ENCODE data around the gene DISP2.

DISP2 gene

GRCh38 chr15:40329804-40330203 is 28.2 kb upstream of the DISP2 start:
- no peak for DNase-seq

GRCh38 chr15:40330368-40330836 is 27.6 kb upstream of the DISP2 start:
- DNase-seq: peak; percentile 68

GRCh38 chr15:40331026-40331425 is 27.0 kb upstream of the DISP2 start:
- DNase-seq: no peak

GRCh38 chr15:40331637-40332036 is 26.4 kb upstream of the DISP2 start:
- DNase-seq: no peak

GRCh38 chr15:40332113-40332781 is 25.8 kb upstream of the DISP2 start:
- DNase-seq: no peak

GRCh38 chr15:40333922-40334492 is 24.0 kb upstream of the DISP2 start:
- DNase-seq: no peak

GRCh38 chr15:40334541-40334940 is 23.5 kb upstream of the DISP2 start:
- no peak for DNase-seq

- DNase-seq: no peak
These were observed 22.9 kb upstream of the DISP2 start for GRCh38 chr15:40334941-40335795.

GRCh38 chr15:40335938-40336743 is 21.9 kb upstream of the DISP2 start:
- peak; percentile 79 for DNase-seq

GRCh38 chr15:40336744-40337122 is 21.3 kb upstream of the DISP2 start:
- DNase-seq: no peak

- DNase-seq: no peak
These were observed 20.4 kb upstream of the DISP2 start for GRCh38 chr15:40337597-40337996.

GRCh38 chr15:40338041-40338657 is 19.9 kb upstream of the DISP2 start:
- DNase-seq: peak; percentile 72

- no peak for DNase-seq
These were observed 18.9 kb upstream of the DISP2 start for GRCh38 chr15:40338921-40339620.

GRCh38 chr15:40339621-40339945 is 18.4 kb upstream of the DISP2 start:
- DNase-seq: no peak

GRCh38 chr15:40340038-40340739 is 17.8 kb upstream of the DISP2 start:
- peak; percentile 10 for DNase-seq

GRCh38 chr15:40340740-40341400 is 17.1 kb upstream of the DISP2 start, which contains the start of gene CCDC9B:
Gene CCDC9B, minus strand, starts transcription at chr15:40340939. Its CDS starts 120 bp downstream, at chr15:40340819.
- peak; percentile 58 for DNase-seq

GRCh38 chr15:40342416-40343320 is 15.4 kb upstream of the DISP2 start:
- DNase-seq: no peak

- DNase-seq: no peak
These were observed 14.5 kb upstream of the DISP2 start for GRCh38 chr15:40343512-40343911.

- DNase-seq: no peak
These were observed 13.8 kb upstream of the DISP2 start for GRCh38 chr15:40344217-40344616.
